Heart right ventricle (tissue), 16 donors: ENCODE results near the gene TRIM28. TPM values are rescaled to one million over a fixed set of nuclear protein-coding genes. Genes with fewer than 3 reads are reported as not detected.

ENCODE experiments used
- ATAC-seq, 8 donors: fragments of 200-7000 bp; cut with Tn5 transposase; one replicate each; pipeline ENCODE4 v1.9.1; 2020; ENCODE audit warnings: mild to moderate bottlenecking in 8 of 8, moderate library complexity in 8 of 8, moderate number of reproducible peaks in 1 of 8
- DNase-seq, 2 donors: peaks; one replicate each; pipeline ENCODE4 v3.0.0-alpha.2; 2020
- H3K27ac ChIP-seq, 10 donors: fragments of 200-600 bp; sonication (generic) in 2 of 10; one replicate each; pipeline versions ENCODE4 v1.5.0 to v1.8.0; 2020 to 2022; ENCODE audit warnings: mild to moderate bottlenecking in 3 of 10
- H3K27me3 ChIP-seq, 7 donors: fragments of 200-600 bp; one replicate each; pipeline ENCODE4 v1.8.0; 2021 to 2022; ENCODE audit warnings: mild to moderate bottlenecking in 2 of 7
- H3K36me3 ChIP-seq, 9 donors: fragments of 200-600 bp; sonication (generic) in 1 of 9; one replicate each; pipeline versions ENCODE4 v1.5.0 to v1.8.0; 2020 to 2022; ENCODE audit warnings: mild to moderate bottlenecking in 2 of 9
- H3K4me1 ChIP-seq, 9 donors: fragments of 200-600 bp; sonication (generic) in 1 of 9; one replicate each; pipeline versions ENCODE4 v1.5.0 to v1.8.0; 2020 to 2022; ENCODE audit warnings: mild to moderate bottlenecking in 4 of 9
- H3K4me3 ChIP-seq, 10 donors: fragments of 200-600 bp; sonication (generic) in 2 of 10; one replicate each; pipeline versions ENCODE4 v1.5.0 to v1.8.0; 2020 to 2022; ENCODE audit warnings: mild to moderate bottlenecking in 7 of 10, moderate library complexity in 2 of 10
- H3K9me3 ChIP-seq, 11 donors: fragments of 200-600 bp in 10 of 11; sonication (generic) in 2 of 11; one replicate each; pipeline versions ENCODE4 v1.5.0 to v1.8.0; 2013 to 2022; ENCODE audit warnings: mild to moderate bottlenecking in 2 of 11, control low read depth in 1 of 11, moderate library complexity in 1 of 11
- CTCF ChIP-seq, 9 donors: fragments of 200-600 bp; sonication (generic) in 2 of 9; IDR thresholded peaks; one replicate each; pipeline versions ENCODE4 v1.5.0 to v1.8.0; 2021 to 2022; ENCODE audit warnings: antibody characterized with exemption in 9 of 9, mild to moderate bottlenecking in 5 of 9, moderate library complexity in 1 of 9
- WGBS, 2 donors: extraction: QIAGEN DNeasy Blood & Tissue Kit; methylation state at CpG; one replicate each; pipeline ENCODE4 v1.1.7; 2013; ENCODE audit warnings: inconsistent platforms in 1 of 2; 5-methylcytosine and 5-hydroxymethylcytosine counted together
- intact Hi-C, 10 donors: fragments of 100-400 bp; cut with DNase I; formaldehyde crosslinking; loops; one replicate each; pipeline versions ENCODE4 v1.11.1 to v1.14.2; 2022
- polyA plus RNA-seq, 2 donors: library from polyadenylated mRNA; stranded (reverse); fragments of 200-250 nt; gene quantifications; one replicate each; pipeline ENCODE4 v1.2.3, GENCODE V29; 2013
- total RNA-seq, 10 donors: library from RNA; stranded (reverse); fragmentation: NEBNext Ultra II Directional in 3 of 10; extraction: Animal tissue kit (Norgen Biotek cat#: 25700) in 3 of 10; gene quantifications; one replicate each; pipeline versions ENCODE4 v1.2.1 to v1.2.4, GENCODE V29; 2021 to 2023
- donor health status: Arrhythmogenic right ventricular cardiomyopathy.
- donor health status: ischemic (EF 13 %, LVEDD 7.1; RV severe dilation, severe dysfunction).
- donor health status: healthy with polysubstance abuse.
- donor health status: DM: no; HTN: yes; CAD: no.
- donor health status: DM: no; HTN: no; CAD: no.
- donor health status: ischemic (EF 25% LVEDD 6.9; RV normal size, moderate dysfunction).
- donor health status: ischemic (EF 25% LVEDD 5.7; RV mildly dilated, moderate dysfunction).
- donor health status: healthy.
- donor health status: DM: yes; HTN: yes; CAD: no.
- donor health status: Ischemic cardiomyopathy.
- donor health status: ischemic (EF 35%, LVEDD 5.7; RV mildly dilated, moderate dysfunction).
- donor health status: nonischemic (EF 11% LVEDD 7.7; RV severe dilation, severe dysfunction).
- donor health status: DM: yes; HTN: yes; CAD: no.
- donor health status: PGD.
- donor health status: ischemic (EF 29% LVEDD 5.4; RV normal size, mild dysfunction).
- donor health status: nonischemic (EF 23%, LVEDD 6.1; RV moderate dilation, normal function).

Gene TRIM28
- total and polyA plus RNA-seq, 12 donors, result 105 to 163 (median 142) TPM

GRCh38 chr19:58551577-58552471 is 8.0 kb downstream of the TRIM28 start:
- TF ChIP-seq CTCF (IDR thresholded peaks at IDR 0.05), result no peak
- Histone ChIP-seq H3K27me3 (no peaks in the 10 kb centered on the region), H3K4me1 (peaks cover 17 to 44% (median 34%) of the 10 kb centered on the region in 9 donors), H3K4me3 (no peak overlapping the region), H3K9me3 (no peaks in the 10 kb centered on the region), H3K36me3 (peaks cover 7 to 84% (median 66%) of the 10 kb centered on the region in 9 donors), H3K27ac (no peak overlapping the region)
- intact Hi-C loops, result no loop called here
- WGBS, 2 donors, result 91 to 94% methylated on average over 18 of the region's 18 CpGs
- no peak for DNase-seq
- ATAC-seq, result no peak

DNA sequence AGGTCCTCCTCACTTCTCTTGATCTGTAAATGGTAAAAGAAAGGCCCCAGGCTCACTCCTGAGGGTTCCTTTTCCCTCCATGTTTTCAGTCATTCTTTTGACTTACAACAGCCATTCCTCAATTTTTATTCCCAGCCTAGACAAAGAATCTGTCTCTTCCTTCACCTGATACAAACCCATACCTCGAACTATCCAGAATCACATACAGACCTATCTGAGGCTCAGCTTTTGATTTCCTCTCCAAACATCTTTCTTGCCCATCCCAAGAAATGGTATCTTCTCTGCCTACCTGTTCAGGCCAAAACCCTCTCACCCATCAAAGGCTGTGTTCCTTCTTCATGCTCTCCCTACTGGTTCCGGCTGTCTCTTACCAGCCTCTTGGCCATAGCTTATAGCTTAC is 8.8 kb downstream of the TRIM28 start:
- Histone ChIP-seq H3K27me3 (no peaks in the 10 kb centered on the region), H3K9me3 (no peaks in the 10 kb centered on the region), H3K36me3 (peaks cover 7 to 79% (median 60%) of the 10 kb centered on the region in 9 donors), H3K4me3 (no peak overlapping the region), H3K27ac (no peak overlapping the region), H3K4me1 (peaks cover 22 to 45% (median 37%) of the 10 kb centered on the region in 9 donors)
- intact Hi-C loops, result no loop called here
- WGBS, 2 donors, result 81 to 91% methylated on average over 2 of the region's 2 CpGs
- ATAC-seq (no peak), DNase-seq (no peak)
- no peak for TF ChIP-seq CTCF (IDR thresholded peaks at IDR 0.05)

DNA sequence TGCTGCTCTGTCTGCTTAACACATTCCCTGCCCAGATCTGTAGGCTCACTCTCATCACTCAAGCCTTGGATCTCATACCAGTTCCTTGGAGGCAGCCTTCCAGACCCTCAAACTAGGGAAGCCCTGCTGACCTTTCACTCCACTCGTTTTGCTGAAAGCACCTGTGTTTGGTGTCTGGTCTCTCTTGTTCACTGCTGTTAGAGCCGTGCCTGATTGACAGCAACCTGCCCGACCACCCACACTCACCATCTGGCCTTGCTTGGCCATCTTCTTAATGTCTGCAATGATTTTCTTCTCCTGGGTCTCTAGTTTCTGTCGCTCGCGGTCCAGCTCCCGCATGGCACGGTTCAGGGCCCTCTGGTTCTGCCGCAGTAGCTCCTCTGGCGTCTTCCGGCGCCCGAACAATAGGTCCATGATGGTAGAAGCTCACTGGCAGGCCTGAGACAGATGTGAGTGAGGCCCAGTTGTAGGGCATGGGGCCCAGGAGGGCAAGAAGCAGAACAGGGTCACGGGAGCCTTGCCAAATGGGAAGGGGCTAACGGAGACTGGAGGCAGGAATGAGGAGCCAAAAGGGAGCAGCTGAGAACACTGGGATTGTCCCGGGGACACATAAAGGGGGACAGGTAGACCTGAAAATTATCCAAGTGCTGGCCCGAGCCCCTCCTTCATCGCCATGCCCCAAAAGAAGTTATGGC is 10.1 kb downstream of the TRIM28 start:
- DNase-seq (no peak), ATAC-seq (no peak)
- H3K36me3 ChIP-seq, result peaks cover 7 to 66% (median 47%) of the 10 kb centered on the region in 9 donors
- peak overlapping the region; percentile 76 to 100 (median 94) for H3K27ac ChIP-seq
- no peaks in the 10 kb centered on the region for H3K27me3 ChIP-seq
- intact Hi-C loops, result no loop called here
- H3K9me3 ChIP-seq, result no peaks in the 10 kb centered on the region
- peaks cover 22 to 45% (median 37%) of the 10 kb centered on the region in 9 donors for H3K4me1 ChIP-seq
- WGBS, 2 donors, result 40% methylated on average over 18 of the region's 18 CpGs
- peak overlapping the region; percentile 60 to 84 (median 76) for H3K4me3 ChIP-seq
- no peak for TF ChIP-seq CTCF (IDR thresholded peaks at IDR 0.05)
